Femur (tissue), 1 donor: ENCODE measurements around the gene SETBP1.
A peak's percentile ranks its signal among the peaks of the same experiment; 100 is the strongest.

Experiments
- DNase-seq: peaks from one replicate; pipeline ENCODE4 v3.0.0-alpha.2; 2017

Gene SETBP1

DNA sequence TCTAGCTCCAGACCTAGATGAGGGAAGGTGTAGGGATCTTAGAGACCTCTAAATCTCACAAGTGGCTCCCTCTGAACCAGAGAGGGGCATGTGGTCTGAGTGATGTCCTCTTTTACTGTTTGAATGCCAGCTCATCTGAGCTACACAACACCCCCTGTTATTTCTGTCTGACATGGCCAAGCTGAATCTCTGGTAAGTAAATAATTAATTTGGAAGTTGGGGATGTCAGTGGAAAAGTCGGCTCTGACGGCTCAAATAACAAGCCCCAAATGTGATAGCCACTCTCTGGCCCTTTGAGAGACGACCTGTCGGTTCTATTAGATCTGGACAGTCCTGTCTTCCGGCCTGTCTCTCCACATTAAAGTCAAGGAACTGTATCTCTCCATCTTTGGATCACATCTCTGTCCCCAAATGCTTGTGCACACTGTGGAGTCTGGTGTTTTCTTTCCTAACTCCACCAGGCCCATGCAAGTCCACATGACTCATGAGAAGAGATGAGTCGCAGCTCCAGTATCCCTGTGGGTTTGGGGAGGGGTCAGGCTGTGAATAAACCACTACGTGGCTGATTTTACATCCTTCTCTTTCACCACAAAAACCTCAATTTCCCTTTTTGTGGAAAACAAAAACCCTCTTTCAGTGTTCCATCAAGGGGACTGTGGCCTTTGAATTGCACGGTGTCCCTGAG is 52.5 kb downstream of the SETBP1 start:
- DNase-seq, result no peak

DNA sequence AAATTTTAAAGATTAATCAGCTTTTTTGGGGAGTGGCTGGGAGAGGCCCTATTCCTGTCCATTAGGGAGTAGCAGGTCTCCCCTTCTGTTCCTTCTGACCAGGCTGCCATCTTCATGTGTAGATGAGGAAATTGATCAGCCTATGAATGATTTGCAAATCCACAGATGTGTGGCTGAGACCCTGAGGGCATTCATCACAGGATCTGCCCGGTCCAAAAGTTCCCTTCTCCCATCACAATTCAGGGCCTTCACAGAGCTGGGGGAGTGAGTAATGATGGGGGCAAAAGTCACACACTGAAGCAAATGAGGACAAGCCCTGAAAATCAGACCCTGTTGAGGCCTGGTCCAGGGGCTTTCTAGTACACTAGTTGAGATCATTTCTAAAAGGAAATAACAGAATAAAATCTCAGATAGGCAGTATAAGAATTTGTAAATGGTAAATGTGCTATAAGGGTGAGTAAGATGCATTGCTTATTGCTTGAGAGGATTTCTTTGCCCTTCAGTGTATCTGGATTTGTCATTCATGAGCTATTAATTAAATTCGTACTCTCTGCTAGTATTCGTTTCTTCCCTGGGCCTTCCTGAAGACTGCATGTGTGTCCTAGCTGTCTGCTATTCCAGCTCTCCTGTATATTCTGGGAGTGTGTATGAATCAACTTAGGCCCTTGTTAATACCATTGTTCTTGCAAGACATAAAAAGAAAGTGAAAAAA is 53.2 kb downstream of the SETBP1 start:
- no peak for DNase-seq

DNA sequence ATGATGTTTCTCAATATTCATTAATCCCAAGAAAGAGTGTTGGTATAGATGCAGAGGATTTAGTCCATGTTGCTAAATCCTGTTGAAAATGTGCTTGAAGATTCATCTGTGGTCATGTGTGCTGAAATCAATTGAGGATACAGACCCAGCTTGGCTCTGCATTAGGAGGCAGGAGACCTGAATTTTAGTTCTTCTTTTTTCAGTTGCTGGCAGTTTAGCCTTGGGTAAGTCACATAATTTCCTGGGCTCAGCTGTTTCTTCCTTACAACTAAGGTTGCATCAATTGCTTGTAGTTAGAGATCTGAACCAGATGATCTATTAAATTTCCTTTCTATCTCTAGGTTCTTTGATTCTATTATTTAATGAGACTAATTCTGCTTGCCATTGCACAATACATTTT is 54.4 kb downstream of the SETBP1 start:
- DNase-seq, result no peak

DNA sequence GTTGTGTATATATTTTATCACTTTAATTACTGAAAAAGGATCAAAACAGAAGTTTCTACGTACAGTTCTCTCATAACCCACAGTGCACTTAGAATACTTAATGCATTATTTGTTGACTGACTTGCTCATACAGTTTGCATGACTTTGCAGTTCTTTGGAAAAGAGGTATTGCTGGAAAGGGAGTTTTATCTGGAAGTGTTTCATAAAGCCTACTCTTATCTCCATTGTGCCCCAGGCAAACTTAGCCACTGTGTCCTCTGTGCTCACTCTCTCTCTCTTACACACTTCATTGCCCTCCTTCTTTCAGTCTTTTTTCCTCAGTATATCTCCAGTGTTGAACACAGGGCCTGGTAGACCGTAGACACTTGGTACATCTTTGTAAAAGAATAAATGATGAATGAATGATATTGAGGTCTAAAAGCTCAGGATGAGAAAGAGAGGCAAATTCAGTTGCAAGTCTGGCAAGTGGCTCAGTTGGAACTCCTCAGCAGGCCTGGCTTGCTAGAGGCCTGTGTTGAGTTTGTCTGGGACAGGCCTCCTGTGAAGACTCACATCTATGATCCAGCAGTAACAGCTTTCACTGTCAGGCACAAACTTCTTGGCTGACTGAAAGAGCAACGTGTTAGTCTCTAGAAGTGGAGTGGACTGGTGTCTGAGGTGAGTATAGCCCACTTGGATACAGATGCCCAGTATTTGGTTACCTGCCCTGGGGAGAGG is 56.1 kb downstream of the SETBP1 start:
- DNase-seq, result no peak

DNA sequence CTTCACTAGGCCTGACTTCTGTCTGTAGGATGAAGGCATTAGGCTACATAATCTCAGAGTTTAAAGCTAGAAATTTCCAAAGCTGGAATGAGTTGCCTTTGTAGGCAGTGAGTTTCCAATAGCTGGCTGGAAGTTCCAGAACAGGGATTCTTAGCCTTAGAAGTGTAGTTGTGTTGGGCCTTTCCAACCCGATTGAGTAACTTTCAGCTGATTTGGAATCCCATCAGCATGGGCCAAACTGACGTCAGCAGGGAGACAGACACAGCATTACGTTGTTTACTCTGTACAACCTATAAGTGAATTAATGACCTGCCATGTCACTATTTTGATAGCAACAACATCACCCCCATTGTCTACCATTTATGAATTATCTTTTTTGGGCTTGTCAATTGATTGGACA is 56.9 kb downstream of the SETBP1 start:
- DNase-seq, result no peak

DNA sequence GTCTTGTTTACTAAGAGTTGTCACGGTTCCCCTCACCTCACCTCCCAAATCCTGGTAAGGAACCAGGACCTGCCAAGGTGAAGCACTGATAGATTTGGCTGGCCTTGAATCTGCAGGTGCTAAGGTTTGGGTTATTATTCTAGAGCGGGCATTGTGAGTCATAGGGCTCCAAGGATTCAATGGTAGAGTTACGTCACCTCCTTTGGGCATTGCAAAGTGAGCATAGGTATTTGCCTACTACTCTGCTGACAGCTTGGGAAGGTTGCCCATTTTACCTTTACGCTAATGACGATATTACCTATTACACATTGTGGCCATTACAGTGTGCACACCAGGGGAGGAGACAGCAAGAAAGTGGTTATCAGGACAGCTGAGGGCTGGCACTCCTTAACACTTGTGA is 59.3 kb downstream of the SETBP1 start:
- no peak for DNase-seq

DNA sequence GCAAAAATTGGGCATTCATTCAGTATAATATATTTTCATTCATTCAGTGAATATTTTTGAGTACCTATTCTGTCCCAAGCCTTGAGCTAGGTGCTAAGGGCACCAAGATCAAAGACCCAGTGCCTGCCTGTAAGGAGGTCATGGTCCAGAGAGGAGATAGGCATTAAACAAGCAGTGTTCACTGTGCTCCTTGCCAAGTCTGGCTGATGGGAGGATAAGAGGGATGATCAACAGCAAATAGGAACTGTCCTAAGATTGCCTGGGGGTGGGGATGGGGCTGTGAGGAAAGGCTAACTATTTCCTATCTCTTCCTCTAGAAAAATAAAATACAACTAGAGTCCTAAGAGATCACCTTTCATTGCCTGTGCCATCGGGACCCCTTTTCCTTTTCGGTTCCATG is 60.4 kb downstream of the SETBP1 start:
- DNase-seq, result no peak

DNA sequence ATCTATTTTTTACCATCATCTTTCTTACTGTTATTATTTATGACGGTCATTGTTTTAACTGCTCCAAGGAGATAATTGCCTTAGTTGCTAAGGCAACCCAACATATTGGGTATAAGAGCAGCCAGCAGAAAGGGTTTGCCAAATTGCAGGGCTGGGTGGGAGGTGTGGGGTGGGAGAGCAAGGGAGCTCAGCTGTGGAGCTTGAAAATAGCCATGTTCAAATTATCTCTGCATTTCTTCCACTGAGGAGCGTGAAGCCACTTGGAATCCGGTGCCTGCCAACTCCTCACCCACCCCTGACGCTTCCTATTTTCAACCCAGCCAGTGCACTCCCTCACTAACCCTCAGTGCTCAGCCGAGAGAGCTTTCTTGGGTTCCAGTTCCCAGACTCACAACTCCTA is 60.8 kb downstream of the SETBP1 start:
- DNase-seq, result peak; percentile 75

DNA sequence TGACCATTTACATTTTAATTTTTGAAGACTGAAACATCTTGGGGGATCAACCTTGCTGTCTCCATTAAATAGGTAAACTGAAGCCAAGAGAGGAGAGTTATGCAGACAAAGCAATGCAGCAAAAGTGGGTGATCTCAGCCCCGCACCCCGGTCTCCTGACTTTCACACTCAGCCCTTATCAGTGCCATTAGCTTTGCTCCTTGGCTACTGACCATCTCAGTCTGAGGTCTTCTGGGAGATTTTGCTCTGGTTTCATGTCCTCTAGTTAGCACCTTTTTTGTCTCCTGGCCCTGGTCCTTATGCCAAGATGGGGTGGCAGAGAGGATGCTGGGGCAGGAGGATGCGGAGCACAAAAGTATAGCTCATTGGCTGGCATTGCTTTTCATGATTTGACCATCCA is 61.4 kb downstream of the SETBP1 start:
- DNase-seq, result no peak

DNA sequence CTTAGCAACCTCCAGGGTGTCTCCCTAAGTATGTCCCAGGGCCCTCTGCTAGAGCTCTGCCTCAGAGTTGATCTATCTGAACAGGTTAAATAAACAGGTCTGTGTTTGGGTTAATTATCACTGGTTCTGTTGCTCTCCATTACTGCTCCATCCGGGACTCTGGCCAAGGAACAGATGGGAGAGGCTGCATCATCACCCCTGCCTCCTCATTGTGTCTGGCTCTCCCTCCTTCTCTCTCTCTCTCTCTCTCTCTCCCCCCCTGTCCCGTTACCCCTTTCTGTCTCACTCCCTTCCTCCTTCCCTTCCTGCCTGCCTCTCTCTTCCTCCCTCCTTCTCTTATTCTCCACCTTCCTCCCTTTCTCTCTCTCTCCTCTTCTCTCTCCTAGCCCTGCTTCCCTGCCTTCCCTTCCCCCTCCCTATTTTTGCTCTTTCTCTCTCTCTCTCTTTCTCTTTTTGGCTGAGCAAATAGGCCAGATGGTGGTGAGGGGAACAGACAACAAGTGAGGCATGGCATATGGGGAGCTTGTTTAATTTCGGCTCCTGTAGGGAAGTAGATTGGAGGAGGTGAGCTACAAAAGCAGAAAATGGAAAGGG is 62.1 kb downstream of the SETBP1 start:
- peak; percentile 77 for DNase-seq

DNA sequence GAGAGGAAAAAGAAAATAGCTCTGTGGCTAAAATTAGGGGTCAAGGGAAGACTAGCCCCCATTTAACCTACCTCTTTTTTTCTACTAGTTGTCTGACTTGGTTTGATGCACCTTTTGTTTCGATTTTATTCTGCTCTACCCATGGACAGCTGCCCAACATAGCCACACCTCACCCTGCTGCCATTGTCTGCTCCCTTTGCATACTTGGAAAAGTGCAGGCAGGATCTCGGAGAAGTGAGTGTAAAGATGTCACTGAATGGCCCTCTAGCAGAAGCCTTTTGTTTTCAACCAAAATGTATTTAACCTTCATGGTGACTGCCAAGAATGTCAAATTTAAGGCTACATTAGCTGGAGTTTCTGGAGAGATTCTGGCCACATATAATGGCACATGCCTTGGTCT is 62.9 kb downstream of the SETBP1 start:
- no peak for DNase-seq

DNA sequence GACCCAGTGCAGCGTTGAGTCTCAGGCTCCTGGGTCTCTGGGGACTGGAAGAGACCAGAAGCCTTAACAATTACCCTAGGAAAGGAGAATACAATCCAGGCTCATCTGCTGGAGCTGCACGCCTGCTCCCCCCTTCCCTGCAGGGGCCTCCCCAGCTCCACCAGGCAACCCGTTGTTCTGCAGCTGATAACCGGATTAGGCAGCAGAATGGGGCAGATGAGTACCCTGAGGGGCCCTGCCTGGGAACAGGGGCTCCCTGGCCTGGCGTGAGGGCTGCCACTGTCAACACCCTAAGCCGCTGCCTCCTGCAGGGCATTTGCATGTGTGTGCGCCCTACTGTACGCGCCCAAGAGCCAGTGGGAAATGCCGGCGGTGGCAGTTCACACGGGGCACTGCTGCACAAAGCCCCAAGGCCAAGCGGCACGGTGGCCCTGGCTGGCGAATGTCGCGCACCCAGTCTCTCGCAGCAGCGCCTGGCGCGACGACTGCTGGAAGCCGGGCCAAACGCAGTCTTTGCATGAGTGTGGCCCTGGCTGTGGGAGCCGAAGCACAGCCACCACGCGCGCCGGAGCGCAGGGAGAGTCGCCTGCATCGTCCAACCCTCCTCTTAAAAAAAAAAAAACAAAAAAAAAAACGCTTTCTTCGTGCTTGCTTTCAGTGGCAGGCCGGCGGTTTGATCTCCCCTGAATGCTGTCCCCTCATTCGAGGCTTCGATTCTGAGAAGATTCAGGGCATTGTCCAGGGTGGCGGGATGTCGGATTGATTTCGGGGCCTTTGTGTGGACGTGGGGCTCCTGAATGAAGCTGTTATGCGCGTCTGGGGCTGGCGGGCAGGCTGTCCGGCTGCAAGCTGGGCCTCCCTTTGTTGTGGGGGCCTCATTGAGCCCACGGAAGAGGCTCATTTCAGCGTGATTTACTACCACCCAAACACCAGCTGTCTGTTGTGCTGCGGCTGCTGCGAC is 63.8 kb downstream of the SETBP1 start:
- peak; percentile 28 for DNase-seq

DNA sequence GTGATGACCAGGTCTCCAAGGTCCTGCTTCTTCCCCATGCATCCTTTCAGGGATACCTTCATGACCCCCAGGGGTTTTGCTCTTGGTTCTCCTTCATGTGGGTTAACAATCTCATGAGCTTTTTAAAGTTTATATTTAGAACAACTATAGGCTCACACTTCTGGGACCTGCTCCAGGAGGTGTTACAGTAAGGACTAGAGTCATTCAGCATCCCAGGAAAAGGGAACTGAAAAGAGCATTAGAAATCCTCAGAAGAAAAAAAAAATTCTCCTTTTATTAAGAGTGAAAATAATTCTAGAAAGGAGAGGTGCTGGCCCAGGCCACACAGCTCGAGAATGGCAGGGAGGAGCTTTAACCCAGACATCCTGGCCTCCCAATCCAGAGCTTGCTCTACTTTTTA is 66.5 kb downstream of the SETBP1 start:
- no peak for DNase-seq

DNA sequence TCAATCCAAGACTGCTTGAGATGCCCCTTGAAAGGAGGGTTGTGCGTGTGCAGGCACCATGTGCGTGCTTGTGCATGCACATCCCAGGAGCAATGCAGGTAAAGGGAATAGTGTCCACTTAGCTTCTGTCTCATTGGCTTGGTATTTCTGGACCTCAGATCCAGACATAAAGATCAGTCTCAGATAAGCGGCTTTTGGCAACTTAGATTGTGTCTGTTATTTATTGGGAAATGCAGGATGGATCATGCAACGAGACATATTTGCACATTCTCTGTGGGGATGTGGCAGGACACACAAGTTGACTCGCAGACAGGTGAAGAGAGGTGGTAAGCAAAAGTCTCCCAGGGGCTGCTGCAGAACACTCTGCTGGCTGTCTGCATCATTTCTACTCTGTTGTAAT is 67.9 kb downstream of the SETBP1 start:
- DNase-seq, result no peak

DNA sequence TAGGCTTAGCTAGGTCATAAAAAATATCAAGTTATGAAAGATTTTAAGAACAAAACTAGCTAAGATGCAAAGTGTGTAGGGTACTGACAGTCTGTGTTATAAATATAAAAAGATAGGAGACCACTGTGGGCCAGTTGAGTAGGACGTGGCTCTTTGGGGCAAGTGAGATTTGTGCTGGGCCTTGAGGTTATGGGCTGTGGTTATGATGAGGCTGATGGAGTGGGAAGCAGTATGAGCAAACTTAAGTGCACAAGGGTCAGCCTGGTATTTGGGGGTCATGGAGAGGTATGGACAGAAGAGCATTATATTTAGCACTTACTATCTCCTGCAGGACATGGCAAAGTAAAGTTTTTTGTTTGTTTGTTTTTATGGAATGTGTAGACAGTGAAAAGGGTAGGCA is 70.1 kb downstream of the SETBP1 start:
- no peak for DNase-seq

DNA sequence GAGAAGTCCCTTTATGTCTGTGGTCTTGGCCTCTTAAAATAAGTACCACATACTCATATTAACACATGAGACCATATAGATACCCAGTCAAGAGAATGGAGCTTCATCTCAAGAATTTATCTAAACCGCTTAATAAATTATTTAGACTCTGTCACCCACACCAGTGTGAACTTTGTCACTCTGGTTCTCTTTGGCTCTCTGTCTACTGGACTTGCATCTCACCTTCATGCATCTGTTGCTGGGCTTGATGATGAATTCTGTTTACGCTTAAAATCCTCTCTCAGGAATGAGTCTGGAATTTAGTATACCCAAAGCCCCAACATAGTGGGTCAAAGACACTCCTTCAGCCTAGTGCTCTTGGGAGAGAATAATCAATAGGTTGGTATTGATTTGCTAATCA is 73.9 kb downstream of the SETBP1 start:
- no peak for DNase-seq

DNA sequence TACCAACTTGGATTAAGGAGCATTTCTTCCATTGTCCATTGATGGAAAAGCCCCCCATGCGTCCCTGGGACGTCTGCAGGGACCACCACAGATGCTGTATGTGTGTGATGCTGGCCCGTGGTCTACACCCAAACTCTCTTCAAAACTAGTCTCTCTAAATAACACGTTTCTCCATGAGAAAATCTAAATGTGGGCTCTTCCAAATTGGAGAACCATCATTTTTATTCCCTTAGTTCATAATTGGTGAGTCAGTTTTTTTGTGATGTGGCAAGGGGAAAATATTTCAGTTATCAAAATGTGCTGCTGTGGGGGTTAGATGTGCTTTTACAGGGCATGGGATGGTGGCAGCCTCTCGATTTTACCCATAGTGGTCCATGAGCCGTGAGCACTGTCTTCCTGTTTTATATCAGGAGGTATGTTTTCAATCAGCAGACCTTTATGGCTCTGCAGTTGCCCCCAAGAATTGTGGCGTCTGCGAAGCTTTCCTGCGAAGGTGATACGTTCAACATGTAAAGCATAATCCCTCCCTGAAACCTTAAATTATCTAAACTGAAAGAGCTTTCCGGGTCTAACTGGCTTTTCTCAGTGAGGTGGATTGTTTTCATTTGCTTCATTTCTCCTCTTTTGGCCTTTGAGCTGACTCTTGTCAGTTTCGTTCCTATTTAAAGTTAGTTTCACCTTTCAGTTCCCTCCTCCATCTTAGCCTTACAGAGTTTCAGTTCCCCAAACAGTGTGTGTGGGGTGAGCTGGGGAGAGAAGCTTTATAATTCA is 78.4 kb downstream of the SETBP1 start:
- DNase-seq, result no peak

DNA sequence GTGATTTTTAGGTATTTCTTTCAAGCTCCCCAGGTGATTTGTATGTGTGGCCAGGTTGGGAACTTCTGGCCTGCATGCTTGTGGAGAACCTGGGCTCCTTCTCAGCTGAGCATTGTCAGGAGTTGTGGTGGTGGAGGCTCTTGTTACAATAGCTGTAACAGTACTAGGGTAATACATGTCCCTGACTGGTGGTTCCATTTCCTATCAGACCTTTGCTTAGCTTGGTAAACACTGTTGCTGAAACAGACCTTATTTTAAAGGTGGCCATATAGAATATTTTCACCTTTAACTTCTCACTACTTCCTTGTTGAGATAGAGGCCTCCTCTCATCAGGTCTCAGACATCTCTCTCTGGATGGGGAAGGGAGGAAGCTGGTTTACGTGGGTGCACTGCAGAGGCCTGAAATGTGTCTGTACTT is 79.2 kb downstream of the SETBP1 start:
- DNase-seq, result no peak

DNA sequence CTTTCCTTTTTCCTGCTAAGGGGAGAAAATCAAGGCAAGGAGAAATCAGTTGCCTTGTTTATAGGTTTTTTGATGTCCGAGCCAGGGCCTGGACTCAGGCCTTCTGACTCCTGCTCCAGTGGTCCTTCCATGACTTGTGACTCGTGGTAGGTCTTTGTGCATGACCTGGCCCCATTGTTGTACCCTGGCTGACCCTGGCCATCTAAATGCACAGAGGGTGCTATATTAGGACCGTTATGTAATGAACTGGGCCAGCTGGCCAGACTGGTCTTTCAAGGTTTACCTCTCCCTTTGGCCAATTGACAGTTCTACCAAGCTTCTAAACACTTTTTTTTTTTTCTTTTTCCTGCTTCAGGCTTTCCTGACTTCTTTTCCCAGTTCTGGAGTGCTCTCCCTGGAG is 81.1 kb downstream of the SETBP1 start:
- DNase-seq, result no peak

DNA sequence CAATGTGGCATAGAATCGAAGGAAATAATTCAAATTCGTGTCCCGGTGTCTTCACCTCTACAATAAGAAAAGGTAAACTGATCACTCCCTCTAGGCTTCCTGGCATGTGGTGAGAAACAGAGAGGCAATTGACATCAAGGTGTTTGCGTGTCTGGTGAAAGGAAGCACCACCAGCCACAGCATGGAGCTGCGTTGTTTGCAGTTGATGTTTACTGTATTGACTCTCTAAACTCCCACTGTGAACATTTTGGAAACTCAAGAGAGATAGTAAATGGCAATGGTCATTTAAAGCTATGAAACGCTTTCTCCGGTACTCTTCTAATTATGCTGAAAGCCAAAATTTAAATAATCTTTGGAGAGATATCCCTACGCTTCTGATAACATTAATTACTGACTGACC is 82.6 kb downstream of the SETBP1 start:
- no peak for DNase-seq

DNA sequence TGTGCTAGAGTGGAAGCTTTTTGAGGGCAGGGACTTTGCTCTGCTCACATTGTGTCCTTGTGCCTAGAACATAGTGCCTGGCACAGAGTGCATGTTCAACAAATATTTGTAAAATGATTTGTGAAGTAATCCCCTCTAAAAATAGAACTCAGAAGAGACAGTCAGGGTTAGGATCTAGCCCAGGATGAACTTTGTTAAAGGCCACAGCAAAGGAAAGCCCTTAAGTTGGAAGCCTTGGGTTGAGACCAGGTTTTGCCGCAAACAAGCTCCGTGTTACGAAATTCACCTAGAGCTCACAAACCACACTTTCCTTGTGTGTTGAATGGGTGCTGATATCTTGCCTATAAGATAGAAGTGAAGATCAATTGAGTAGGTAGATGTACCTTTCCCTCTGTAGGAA is 84.2 kb downstream of the SETBP1 start:
- no peak for DNase-seq

DNA sequence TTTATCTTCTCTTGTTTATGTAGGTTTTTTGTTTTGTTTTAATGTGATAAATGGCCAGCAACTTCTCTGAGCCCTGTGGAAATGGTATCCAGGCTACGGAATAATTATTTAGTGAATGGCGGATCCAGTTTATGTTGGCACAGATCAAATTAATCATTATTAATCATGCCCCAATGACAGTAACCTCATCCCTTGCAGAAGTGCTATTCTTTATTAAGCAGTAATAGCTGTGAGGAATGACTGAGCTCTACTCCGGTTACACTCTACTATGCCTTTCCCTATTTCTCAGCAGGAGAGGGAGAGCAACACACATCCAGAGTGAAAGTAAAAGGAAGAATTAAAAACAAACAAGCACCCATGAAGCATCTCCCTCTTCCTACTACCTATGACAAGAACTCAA is 84.8 kb downstream of the SETBP1 start:
- DNase-seq, result no peak
